Smooth muscle cell (in vitro differentiated cells): ENCODE data around the gene N4BP2. TPM values are rescaled to one million over a fixed set of nuclear protein-coding genes. Genes with fewer than 3 reads are reported as not detected.

Experiments
- DNase-seq: peaks from one replicate; lab custom pipeline; 2025; ENCODE audit not compliant: unreplicated experiment; lab: John Stamatoyannopoulos, UW
- H2AFZ ChIP-seq: fragments of 200-600 bp; sonication (generic); 2 replicates; pipeline ENCODE4 v1.6.0; 2016; ENCODE audit warnings: antibody characterized with exemption, low read depth, mild to moderate bottlenecking
- H3F3A ChIP-seq: fragments of 200-600 bp; sonication (generic); 2 replicates; pipeline ENCODE4 v1.6.0; 2017; ENCODE audit warnings: antibody characterized with exemption, low read depth
- H3K27ac ChIP-seq: fragments of 200-600 bp; sonication (generic); 2 replicates; pipeline ENCODE4 v1.5.1; 2016; ENCODE audit warnings: low read depth, mild to moderate bottlenecking
- H3K27me3 ChIP-seq: fragments of 200-600 bp; sonication (generic); 2 replicates; pipeline ENCODE4 v1.6.1; 2016; ENCODE audit warnings: low read depth, mild to moderate bottlenecking
- H3K36me3 ChIP-seq: fragments of 200-600 bp; sonication (generic); 2 replicates; pipeline ENCODE4 v1.5.1; 2016; ENCODE audit warnings: low read depth
- H3K4me1 ChIP-seq: fragments of 200-600 bp; sonication (generic); 2 replicates; pipeline ENCODE4 v1.5.1; 2016; ENCODE audit warnings: low read depth
- H3K4me2 ChIP-seq: fragments of 200-600 bp; sonication (generic); 2 replicates; pipeline ENCODE4 v1.6.0; 2016; ENCODE audit warnings: mild to moderate bottlenecking
- H3K4me3 ChIP-seq: fragments of 200-600 bp; sonication (generic); 2 replicates; pipeline ENCODE4 v1.5.1; 2016; ENCODE audit warnings: mild to moderate bottlenecking
- H3K79me2 ChIP-seq: fragments of 200-600 bp; sonication (generic); 2 replicates; pipeline ENCODE4 v1.6.0; 2016; ENCODE audit warnings: low read depth, mild to moderate bottlenecking
- H3K9ac ChIP-seq: fragments of 200-600 bp; sonication (generic); 2 replicates; pipeline ENCODE4 v1.6.0; 2016; ENCODE audit warnings: low read depth
- H3K9me3 ChIP-seq: fragments of 200-600 bp; sonication (generic); replicated peaks from 2 replicates; pipeline ENCODE4 v1.5.1; 2016; ENCODE audit warnings: low read depth
- H4K20me1 ChIP-seq: fragments of 200-600 bp; sonication (generic); 2 replicates; pipeline ENCODE4 v1.6.0; 2016; ENCODE audit warnings: low read depth
- WGBS: methylation state at CpG from one replicate; pipeline ENCODE4 v1.1.7; 2016; ENCODE audit warnings: low lambda C conversion rate; 5-methylcytosine and 5-hydroxymethylcytosine counted together
- polyA plus RNA-seq: library from polyadenylated mRNA; unstranded; fragments of >200 nt; fragmentation: Nextera tagmentation; extraction: Ambion mirVana; gene quantifications from 2 replicates; pipeline ENCODE4 v1.2.1, GENCODE V29; 2016
- total RNA-seq: library from RNA; depleted of rRNA; stranded (reverse); fragments of >200 nt; gene quantifications from 2 replicates; pipeline ENCODE4 v1.2.3, GENCODE V29; 2014
- TF ChIP-seq, protein P1 (sequence below): fragments of 200-600 bp; sonication (generic); IDR thresholded peaks from 2 replicates; pipeline ENCODE4 v1.5.1; 2017; ENCODE audit warnings: borderline replicate concordance, mild to moderate bottlenecking, antibody characterized with exemption; ENCODE audit not compliant: insufficient read depth, poor library complexity, severe bottlenecking

Gene N4BP2
- total and polyA plus RNA-seq, 2 experiments from 2014 or later = 9.0 to 40.0 TPM

DNA sequence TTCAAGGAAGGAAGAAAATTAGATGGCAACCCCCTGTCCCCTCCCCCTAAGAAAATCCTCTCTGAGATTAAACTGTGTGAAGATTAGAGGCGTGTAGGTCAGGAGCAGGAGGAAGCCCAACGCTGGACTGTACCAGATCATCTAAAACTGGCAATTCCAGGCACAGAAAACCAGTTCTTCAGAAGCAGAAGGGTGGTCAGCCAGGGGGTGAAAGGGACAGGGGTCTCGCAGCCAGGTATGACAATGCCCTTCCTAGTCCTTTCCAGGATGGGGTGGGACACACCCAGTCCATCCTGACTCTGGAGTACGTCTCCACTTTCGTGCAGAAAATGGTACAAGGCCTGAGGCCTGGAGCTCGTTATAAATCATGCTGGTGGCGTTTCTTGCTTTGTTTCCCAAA, 136.9 kb downstream of the N4BP2 start:
- Histone ChIP-seq H3F3A (no peaks in the 10 kb centered on the region), H3K79me2 (no peaks in the 10 kb centered on the region), H3K36me3 (no peaks in the 10 kb centered on the region), H3K9ac (no peak overlapping the region), H3K4me2 (no peak overlapping the region), H3K9me3 (no peaks in the 10 kb centered on the region), H2AFZ (no peak overlapping the region), H3K4me1 (peaks cover 36% of the 10 kb centered on the region), H3K4me3 (no peak overlapping the region), H3K27ac (no peak overlapping the region), H4K20me1 (no peaks in the 10 kb centered on the region), H3K27me3 (no peaks in the 10 kb centered on the region)
- DNase-seq = no peak
- TF ChIP-seq, protein P1, sequence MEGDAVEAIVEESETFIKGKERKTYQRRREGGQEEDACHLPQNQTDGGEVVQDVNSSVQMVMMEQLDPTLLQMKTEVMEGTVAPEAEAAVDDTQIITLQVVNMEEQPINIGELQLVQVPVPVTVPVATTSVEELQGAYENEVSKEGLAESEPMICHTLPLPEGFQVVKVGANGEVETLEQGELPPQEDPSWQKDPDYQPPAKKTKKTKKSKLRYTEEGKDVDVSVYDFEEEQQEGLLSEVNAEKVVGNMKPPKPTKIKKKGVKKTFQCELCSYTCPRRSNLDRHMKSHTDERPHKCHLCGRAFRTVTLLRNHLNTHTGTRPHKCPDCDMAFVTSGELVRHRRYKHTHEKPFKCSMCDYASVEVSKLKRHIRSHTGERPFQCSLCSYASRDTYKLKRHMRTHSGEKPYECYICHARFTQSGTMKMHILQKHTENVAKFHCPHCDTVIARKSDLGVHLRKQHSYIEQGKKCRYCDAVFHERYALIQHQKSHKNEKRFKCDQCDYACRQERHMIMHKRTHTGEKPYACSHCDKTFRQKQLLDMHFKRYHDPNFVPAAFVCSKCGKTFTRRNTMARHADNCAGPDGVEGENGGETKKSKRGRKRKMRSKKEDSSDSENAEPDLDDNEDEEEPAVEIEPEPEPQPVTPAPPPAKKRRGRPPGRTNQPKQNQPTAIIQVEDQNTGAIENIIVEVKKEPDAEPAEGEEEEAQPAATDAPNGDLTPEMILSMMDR = no peak
- WGBS = 70% methylated on average over 7 of the region's 7 CpGs

DNA sequence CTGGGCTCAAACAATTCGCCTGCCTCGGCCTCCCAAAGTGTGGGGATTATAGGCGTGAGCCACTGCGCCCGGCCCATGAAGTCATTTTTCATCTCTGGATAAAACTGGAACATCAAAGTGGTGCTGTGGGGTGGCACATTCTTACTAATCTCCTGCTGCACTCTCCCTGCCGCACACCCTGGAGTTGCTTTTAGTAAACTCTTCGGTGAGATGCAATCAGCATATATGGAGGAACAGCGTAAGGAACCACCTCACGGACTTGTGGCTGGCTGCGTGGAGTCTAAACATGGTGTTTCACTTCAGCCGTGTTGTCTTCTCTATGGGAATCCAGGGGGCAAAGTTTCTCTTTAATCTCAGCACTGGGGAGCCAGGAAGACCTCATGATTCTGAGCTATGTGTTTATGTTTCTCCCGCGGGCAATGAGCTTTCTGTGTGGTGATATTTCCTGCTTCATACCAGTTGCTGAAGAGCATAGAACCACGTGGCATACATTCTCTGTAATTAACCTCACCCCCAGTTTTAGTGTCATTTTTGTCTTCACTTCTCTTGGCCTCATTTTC, 138.0 kb downstream of the N4BP2 start:
- Histone ChIP-seq H3K36me3 (no peaks in the 10 kb centered on the region), H3K4me2 (peak overlapping the region; percentile 46), H3K27me3 (no peaks in the 10 kb centered on the region), H3K4me3 (no peak overlapping the region), H3K9me3 (no peaks in the 10 kb centered on the region), H3K27ac (peak overlapping the region; percentile 3), H3K9ac (no peak overlapping the region), H3F3A (no peaks in the 10 kb centered on the region), H3K4me1 (peaks cover 36% of the 10 kb centered on the region), H2AFZ (peak overlapping the region; percentile 56), H4K20me1 (no peaks in the 10 kb centered on the region), H3K79me2 (no peaks in the 10 kb centered on the region)
- TF ChIP-seq, protein P1 = no peak
- DNase-seq = no peak
- 52% methylated on average over 14 of the region's 14 CpGs for WGBS

DNA sequence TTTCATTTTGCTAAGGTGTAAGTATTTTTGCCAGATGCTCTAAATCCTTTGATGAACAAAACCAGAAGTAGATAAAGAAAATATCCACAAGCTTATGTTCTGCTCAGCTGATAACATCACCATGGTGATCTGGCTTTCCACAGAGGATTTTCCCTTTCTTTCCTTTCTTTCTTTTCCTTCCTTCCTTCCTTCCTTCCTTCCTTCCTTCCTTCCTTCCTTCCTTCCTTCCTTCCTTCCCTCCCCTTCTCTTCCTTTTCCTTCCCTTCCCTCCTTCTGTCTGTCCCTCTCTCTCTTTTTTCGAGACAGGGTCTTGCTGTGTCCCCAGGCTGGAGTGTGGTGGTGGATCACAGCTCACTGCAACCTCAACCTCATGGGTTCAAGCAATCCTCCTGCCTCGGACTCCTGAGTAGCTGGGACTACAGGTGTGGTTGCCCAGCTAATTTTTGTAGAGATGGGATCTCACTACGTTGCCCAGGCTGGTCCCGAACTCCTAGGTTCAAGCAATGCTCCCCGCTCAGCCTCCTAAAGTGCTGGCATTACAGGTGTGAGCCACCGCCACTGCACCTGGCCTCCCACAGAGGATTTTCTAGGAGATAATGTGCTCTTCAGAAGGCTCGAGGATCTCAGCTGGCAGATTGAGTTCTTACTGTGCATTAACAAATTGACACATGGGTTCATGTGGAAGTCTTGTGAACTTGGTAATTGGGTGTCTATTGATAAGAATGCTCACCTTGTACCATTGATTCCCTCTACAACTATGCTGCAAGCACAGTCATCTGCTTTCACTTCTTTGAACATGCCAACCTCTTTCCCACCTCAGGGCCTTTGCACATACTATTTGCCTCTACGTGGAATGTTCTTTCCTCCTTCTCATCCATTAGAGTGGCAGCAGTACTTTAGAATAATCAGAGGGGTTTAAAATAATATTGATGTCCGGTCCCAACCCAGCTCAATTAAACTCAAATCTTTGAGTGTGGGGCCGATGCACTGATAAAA, 138.8 kb downstream of the N4BP2 start:
- no peak for DNase-seq
- no peaks in the 10 kb centered on the region for H3K9me3 ChIP-seq
- no peaks in the 10 kb centered on the region for H3K79me2 ChIP-seq
- peaks cover 36% of the 10 kb centered on the region for H3K4me1 ChIP-seq
- WGBS = 94% methylated on average over 10 of the region's 10 CpGs
- H3K27ac ChIP-seq = no peak overlapping the region
- H3K4me3 ChIP-seq = no peak overlapping the region
- H2AFZ ChIP-seq = peak overlapping the region; percentile 56
- TF ChIP-seq, protein P1 = no peak
- no peaks in the 10 kb centered on the region for H3K36me3 ChIP-seq
- no peak overlapping the region for H3K9ac ChIP-seq
- H4K20me1 ChIP-seq = no peaks in the 10 kb centered on the region
- H3K4me2 ChIP-seq = peak overlapping the region; percentile 46
- H3F3A ChIP-seq = no peaks in the 10 kb centered on the region
- no peaks in the 10 kb centered on the region for H3K27me3 ChIP-seq
